Tibial nerve (tissue), 4 donors: ENCODE measurements around the gene FAM83G. TPM values are rescaled to one million over a fixed set of nuclear protein-coding genes. Genes with fewer than 3 reads are reported as not detected.

ENCODE experiments used
- DNase-seq, 2 donors: peaks; one replicate each; pipeline ENCODE4 v3.0.0-alpha.2; 2019; ENCODE audit warnings: low spot score in 2 of 2
- H3K27ac ChIP-seq, 4 donors: fragments of 200-600 bp; sonication (generic) in 3 of 4; one replicate each; pipeline ENCODE4 v1.5.1; 2017 to 2019; ENCODE audit warnings: mild to moderate bottlenecking in 1 of 4
- H3K27me3 ChIP-seq, 2 donors: fragments of 200-600 bp; sonication (generic) in 1 of 2; one replicate each; pipeline versions ENCODE4 v1.5.1 to v1.6.0; 2017 to 2019
- H3K36me3 ChIP-seq, 3 donors: fragments of 200-600 bp; sonication (generic); one replicate each; pipeline ENCODE4 v1.5.1; 2018 to 2019
- H3K4me1 ChIP-seq, 4 donors: fragments of 200-600 bp; sonication (generic) in 3 of 4; one replicate each; pipeline ENCODE4 v1.5.1; 2017 to 2019
- H3K4me3 ChIP-seq, 4 donors: fragments of 200-600 bp; sonication (generic) in 3 of 4; one replicate each; pipeline ENCODE4 v1.5.1; 2017 to 2019; ENCODE audit warnings: mild to moderate bottlenecking in 1 of 4, moderate library complexity in 1 of 4
- H3K9me3 ChIP-seq, 4 donors: fragments of 200-600 bp; sonication (generic) in 3 of 4; one replicate each; pipeline ENCODE4 v1.5.1; 2017 to 2019
- EP300 ChIP-seq, 2 donors: sonication (generic); formaldehyde crosslinking; IDR thresholded peaks; one replicate each; pipeline ENCODE4 v1.6.1; 2017; ENCODE audit warnings: antibody characterized with exemption in 2 of 2, mild to moderate bottlenecking in 1 of 2
- POLR2A ChIP-seq, 2 donors: fragments of 450-650 bp; IDR thresholded peaks; one replicate each; pipeline ENCODE4 v1.6.1; 2017; ENCODE audit warnings: antibody characterized with exemption in 2 of 2, mild to moderate bottlenecking in 2 of 2, moderate library complexity in 2 of 2
- WGBS, 2 donors: methylation state at CpG; one replicate each; pipeline ENCODE4 v1.1.5; 2018; 5-methylcytosine and 5-hydroxymethylcytosine counted together
- total RNA-seq, 4 donors: library from RNA; depleted of rRNA; stranded (reverse); fragments of >200 nt; gene quantifications; one replicate each; pipeline ENCODE4 v1.1.0, GENCODE V29; 2016
- TF ChIP-seq, protein P1 (sequence below), 5 experiments: fragments of 200-600 bp in 3 of 5; fragments of 450-650 bp in 2 of 5; sonication (generic) in 3 of 5; IDR thresholded peaks; one replicate each; pipeline ENCODE4 v1.5.1; 2016 to 2019; ENCODE audit warnings: antibody characterized with exemption in 5 of 5, mild to moderate bottlenecking in 3 of 5, moderate library complexity in 2 of 5

The FAM83G gene
- total RNA-seq, 4 donors from 2014 or later, result 1.3 to 11.8 (median 3.8) TPM

DNA sequence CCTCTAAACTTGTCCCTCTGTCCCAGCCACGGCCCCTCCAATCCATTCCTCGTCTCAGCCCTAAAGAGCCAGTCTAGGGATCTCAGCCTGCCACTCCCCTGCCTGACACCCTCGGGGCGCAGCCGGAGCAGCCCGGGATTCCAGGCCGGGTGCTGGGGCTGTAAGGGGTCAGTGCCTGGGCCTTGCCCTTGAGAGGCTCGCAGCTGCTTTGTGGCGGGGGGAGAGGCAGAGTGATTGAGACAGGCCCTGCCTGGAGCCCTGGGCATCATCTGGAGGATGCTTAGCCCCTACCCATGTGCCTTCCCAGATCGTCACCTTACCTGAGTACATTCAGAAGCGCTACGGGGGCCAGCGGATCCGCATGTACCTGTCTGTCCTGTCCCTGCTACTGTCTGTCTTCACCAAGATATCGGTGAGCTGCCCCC lies 44.3 kb downstream of the FAM83G start:
- H3K27me3 ChIP-seq, result no peaks in the 10 kb centered on the region
- 75 to 85% methylated on average over 15 of the region's 15 CpGs for WGBS, 2 donors
- H3K4me1 ChIP-seq, result peaks cover 0 to 11% (median 0%) of the 10 kb centered on the region in 4 donors
- TF ChIP-seq POLR2A (IDR thresholded peaks at IDR 0.05) (no peak), EP300 (IDR thresholded peaks at IDR 0.05) (no peak)
- TF ChIP-seq, protein P1, sequence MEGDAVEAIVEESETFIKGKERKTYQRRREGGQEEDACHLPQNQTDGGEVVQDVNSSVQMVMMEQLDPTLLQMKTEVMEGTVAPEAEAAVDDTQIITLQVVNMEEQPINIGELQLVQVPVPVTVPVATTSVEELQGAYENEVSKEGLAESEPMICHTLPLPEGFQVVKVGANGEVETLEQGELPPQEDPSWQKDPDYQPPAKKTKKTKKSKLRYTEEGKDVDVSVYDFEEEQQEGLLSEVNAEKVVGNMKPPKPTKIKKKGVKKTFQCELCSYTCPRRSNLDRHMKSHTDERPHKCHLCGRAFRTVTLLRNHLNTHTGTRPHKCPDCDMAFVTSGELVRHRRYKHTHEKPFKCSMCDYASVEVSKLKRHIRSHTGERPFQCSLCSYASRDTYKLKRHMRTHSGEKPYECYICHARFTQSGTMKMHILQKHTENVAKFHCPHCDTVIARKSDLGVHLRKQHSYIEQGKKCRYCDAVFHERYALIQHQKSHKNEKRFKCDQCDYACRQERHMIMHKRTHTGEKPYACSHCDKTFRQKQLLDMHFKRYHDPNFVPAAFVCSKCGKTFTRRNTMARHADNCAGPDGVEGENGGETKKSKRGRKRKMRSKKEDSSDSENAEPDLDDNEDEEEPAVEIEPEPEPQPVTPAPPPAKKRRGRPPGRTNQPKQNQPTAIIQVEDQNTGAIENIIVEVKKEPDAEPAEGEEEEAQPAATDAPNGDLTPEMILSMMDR (IDR thresholded peaks at IDR 0.05), result no peak
- no peak overlapping the region for H3K4me3 ChIP-seq
- H3K27ac ChIP-seq, result no peak overlapping the region
- no peaks in the 10 kb centered on the region for H3K36me3 ChIP-seq
- no peak for DNase-seq
- H3K9me3 ChIP-seq, result no peaks in the 10 kb centered on the region

DNA sequence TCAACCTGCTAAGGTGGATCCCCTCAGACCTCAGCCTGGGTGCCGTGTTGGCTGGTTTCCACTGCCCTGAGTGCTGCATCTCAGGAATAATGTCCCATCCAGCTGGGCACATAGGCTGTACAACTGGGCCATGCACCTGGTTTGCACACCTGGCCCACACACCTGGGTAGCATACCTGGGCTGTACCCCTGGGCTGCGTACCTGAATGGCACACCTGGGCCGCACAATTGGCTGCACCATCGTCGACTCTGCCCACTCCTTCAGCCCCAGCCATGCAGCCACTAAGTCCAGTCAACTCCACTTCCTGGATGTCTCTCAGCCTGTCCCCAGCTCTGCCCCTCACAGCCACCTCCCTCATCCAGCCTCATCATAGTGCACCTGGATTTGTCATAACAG lies 44.7 kb downstream of the FAM83G start:
- 98% methylated on average over 5 of the region's 5 CpGs for WGBS, 2 donors
- Histone ChIP-seq H3K4me1 (peaks cover 0 to 11% (median 0%) of the 10 kb centered on the region in 4 donors), H3K27me3 (no peaks in the 10 kb centered on the region), H3K9me3 (no peaks in the 10 kb centered on the region), H3K36me3 (no peaks in the 10 kb centered on the region), H3K27ac (no peak overlapping the region), H3K4me3 (no peak overlapping the region)
- TF ChIP-seq, protein P1 (IDR thresholded peaks at IDR 0.05), result no peak
- no peak for TF ChIP-seq POLR2A (IDR thresholded peaks at IDR 0.05)
- no peak for TF ChIP-seq EP300 (IDR thresholded peaks at IDR 0.05)
- no peak for DNase-seq

DNA sequence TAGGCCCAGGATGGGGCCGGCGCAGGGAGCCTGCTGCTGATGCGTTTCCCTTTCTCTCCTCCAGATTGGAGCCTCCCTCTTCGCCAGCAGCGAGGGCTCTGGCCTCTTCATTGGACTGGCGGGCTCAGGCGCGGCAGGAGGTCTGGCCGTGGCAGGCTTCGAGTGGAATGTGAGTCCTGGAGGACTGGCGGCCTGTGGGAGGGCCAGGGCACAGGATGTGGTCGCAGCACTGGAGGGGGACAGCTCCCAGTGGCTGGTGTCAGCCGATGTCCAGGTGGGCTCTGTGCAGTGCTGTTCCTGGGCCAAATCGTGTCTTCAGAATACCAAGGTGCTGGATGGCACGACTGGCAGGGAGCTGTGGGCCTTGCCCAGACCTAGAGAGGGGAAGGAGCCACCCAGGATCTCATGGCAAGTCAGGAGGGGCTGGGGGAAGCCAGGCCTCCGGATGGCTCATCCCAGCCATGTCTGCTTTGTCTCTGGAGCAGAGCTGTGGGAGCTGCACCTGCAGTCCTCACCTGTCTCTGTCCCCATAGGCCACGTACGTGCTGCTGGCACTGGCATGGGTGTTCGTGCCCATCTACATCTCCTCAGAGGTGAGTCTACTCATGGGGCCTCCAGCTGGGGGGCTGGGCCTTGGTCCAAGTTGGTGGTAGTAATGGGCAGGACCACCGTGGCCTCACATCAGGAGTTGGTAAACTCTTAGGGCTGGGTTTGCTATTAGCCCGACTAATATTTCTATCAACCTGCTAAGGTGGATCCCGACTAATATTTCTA lies 45.3 kb downstream of the FAM83G start:
- TF ChIP-seq POLR2A (IDR thresholded peaks at IDR 0.05), result no peak
- no peak for TF ChIP-seq EP300 (IDR thresholded peaks at IDR 0.05)
- TF ChIP-seq, protein P1 (IDR thresholded peaks at IDR 0.05), result no peak
- peaks cover 0 to 11% (median 0%) of the 10 kb centered on the region in 4 donors for H3K4me1 ChIP-seq
- H3K27ac ChIP-seq, result no peak overlapping the region
- H3K27me3 ChIP-seq, result no peaks in the 10 kb centered on the region
- H3K9me3 ChIP-seq, result no peaks in the 10 kb centered on the region
- H3K36me3 ChIP-seq, result no peaks in the 10 kb centered on the region
- no peak overlapping the region for H3K4me3 ChIP-seq
- 69 to 82% methylated on average over 17 to 19 of the region's 22 CpGs for WGBS, 2 donors
- no peak for DNase-seq

DNA sequence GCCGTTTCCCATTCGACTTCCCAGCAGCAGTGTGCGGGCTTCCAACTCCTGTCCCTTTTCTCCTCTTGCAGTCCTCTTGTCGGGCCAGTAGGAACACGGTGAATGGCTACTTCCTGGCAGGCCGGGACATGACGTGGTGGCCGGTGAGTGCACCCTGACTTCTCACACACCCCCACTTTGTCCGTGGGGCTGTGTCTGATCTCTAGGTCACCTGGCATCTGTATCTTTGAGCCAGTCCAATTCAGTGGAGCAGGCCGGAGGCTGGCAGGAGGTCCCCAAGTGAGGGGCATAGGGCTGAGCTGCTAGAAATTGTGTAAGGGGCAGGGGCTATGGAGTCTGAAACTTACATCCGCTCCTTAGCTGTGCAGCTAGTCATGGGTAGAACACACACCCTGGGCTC lies 46.0 kb downstream of the FAM83G start:
- TF ChIP-seq, protein P1 (IDR thresholded peaks at IDR 0.05), result no peak
- TF ChIP-seq POLR2A (IDR thresholded peaks at IDR 0.05) (no peak), EP300 (IDR thresholded peaks at IDR 0.05) (no peak)
- Histone ChIP-seq H3K4me3 (no peak overlapping the region), H3K4me1 (peaks cover 0 to 11% (median 0%) of the 10 kb centered on the region in 4 donors), H3K27me3 (no peaks in the 10 kb centered on the region), H3K9me3 (no peaks in the 10 kb centered on the region), H3K36me3 (no peaks in the 10 kb centered on the region), H3K27ac (no peak overlapping the region)
- DNase-seq, result no peak
- WGBS, 2 donors, result 83 to 90% methylated on average over 11 of the region's 11 CpGs

DNA sequence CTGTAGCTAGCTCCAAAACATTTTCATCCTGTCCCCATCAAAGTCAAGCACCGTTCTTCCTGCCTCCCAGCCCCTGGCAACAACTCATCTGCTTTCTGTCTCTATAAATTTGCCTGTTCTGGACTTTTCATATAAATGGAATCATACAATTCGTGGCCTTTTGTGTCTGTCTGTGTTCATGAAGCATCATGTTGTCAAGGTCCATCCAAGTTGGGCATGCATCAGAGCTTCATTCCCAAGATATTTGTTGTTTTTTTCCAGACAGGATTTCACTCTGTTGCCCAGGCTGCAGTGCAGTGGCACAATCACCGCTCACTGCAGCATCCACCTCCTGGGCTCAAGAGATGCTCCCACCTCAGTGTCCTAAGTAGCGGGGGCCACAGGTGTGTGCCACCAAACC lies 46.7 kb downstream of the FAM83G start:
- TF ChIP-seq, protein P1 (IDR thresholded peaks at IDR 0.05), result no peak
- TF ChIP-seq EP300 (IDR thresholded peaks at IDR 0.05) (no peak), POLR2A (IDR thresholded peaks at IDR 0.05) (no peak)
- 87 to 90% methylated on average over 4 of the region's 4 CpGs for WGBS, 2 donors
- H3K27ac ChIP-seq, result no peak overlapping the region

More for the DNA sequence above, 46.7 kb downstream of the FAM83G start:
- no peak for DNase-seq
- Histone ChIP-seq H3K36me3 (no peaks in the 10 kb centered on the region), H3K4me3 (no peak overlapping the region), H3K27me3 (no peaks in the 10 kb centered on the region), H3K4me1 (peaks cover 0 to 11% (median 0%) of the 10 kb centered on the region in 4 donors), H3K9me3 (no peaks in the 10 kb centered on the region)
